Activated T-helper 9 cell treated with anti-CD3 and anti-CD28 coated beads, Interleukin-2, amount 50 U/mL, for 16 hours (primary cell): ENCODE data around the gene BRSK2.
"Not testable (repeated sequence)": the region's sequence is repeated elsewhere in the genome, so short reads cannot be mapped to it uniquely, and the experiment has no call there.

Experiments
- DNase-seq: peaks from one replicate; pipeline ENCODE4 v3.0.0-alpha.2; 2020; ENCODE audit warnings: low read depth

BRSK2 gene

DNA sequence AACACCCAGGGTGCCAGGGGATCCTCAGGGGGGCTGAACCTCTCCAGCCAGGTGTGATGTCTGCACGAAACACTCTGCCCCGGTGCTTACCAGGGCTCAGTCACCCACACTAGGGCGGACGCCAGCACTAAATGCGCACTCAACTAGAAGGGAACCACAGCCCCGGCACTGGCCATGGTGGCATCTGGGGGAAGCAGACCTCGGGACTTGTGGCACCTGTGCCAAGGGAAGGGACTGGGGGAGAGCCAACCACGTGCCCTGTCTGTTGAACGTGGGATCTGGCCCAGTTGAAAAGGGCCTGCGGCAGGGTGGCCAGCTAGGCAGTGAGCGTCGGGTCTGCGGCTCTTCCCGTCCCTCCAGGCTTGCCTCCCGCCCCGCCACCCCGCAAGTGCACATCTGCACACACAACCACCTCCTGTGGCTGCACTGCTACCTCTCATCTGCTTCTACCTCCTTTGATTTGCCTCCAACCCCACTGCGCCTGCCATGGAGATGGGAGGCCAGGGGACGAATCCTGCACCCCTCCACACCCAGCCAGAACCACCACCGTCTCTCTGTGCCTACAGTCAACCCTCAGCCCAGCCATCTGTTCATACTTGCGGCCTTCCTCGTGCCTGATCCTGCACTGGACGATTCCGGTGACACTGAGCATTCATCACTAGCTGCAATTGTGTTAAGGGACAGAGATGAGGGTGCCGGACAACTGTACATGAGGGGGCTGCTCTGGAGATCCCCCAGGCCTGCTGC, 111.9 kb downstream of the BRSK2 start:
- no peak for DNase-seq

GRCh38 chr11:1502168-1502953, 112.6 kb downstream of the BRSK2 start:
- no peak for DNase-seq

GRCh38 chr11:1502954-1503707, 113.4 kb downstream of the BRSK2 start:
- DNase-seq, result no peak

- DNase-seq, result no peak
Measured at GRCh38 chr11:1503708-1504104, 114.0 kb downstream of the BRSK2 start.

- DNase-seq, result no peak
Measured at GRCh38 chr11:1504138-1504537, 114.4 kb downstream of the BRSK2 start.

- DNase-seq, result no peak
Measured at GRCh38 chr11:1504581-1505290, 115.0 kb downstream of the BRSK2 start.

GRCh38 chr11:1505480-1505879, 115.7 kb downstream of the BRSK2 start:
- DNase-seq, result no peak

GRCh38 chr11:1506981-1507380, 117.2 kb downstream of the BRSK2 start:
- no peak for DNase-seq

GRCh38 chr11:1507381-1508140, 117.8 kb downstream of the BRSK2 start:
- no peak for DNase-seq

- no peak for DNase-seq
Measured at GRCh38 chr11:1508491-1508891, 118.8 kb downstream of the BRSK2 start.

- DNase-seq, result no peak
Measured at GRCh38 chr11:1508986-1509385, 119.3 kb downstream of the BRSK2 start.

GRCh38 chr11:1509626-1510255, 120.0 kb downstream of the BRSK2 start:
- no peak for DNase-seq

- DNase-seq, result not testable (repeated sequence)
Measured at GRCh38 chr11:1510351-1510750, 120.6 kb downstream of the BRSK2 start.

GRCh38 chr11:1510928-1511327, 121.2 kb downstream of the BRSK2 start:
- no peak for DNase-seq

DNA sequence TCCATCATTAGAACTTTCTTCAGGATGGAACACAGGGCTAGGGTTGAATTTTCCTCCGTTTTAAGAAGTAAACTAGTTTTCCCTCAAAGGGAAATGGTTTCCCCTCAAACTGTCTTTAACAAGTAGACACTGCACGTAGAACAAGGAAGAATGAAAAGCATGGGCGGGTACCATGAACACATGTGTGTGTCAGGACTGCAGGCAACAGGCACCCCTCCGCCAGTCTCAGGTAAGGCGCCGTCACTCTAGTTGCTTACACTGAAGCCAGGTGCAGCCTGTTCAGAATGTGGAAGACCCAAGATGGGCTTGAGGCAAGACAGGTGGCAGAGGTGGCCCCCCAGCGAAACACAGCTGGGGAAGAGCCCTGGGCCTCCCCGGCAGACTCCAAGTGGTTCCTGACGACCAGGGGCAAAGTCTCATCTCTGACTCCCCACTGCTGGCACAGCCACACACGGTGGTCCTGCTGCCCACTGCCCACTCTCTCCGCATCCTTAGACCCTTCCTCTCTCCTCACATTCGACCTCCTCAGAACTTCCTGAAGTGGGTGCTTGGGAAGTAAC, 122.3 kb downstream of the BRSK2 start:
- DNase-seq, result no peak
